Measurements from ENCODE around the gene TSEN54. TPM values are rescaled to one million over a fixed set of nuclear protein-coding genes. Genes with fewer than 3 reads are reported as not detected.

The TSEN54 gene
- total and polyA plus RNA-seq, 4 donors = 9.1 to 15.1 (median 12.3) TPM

DNA sequence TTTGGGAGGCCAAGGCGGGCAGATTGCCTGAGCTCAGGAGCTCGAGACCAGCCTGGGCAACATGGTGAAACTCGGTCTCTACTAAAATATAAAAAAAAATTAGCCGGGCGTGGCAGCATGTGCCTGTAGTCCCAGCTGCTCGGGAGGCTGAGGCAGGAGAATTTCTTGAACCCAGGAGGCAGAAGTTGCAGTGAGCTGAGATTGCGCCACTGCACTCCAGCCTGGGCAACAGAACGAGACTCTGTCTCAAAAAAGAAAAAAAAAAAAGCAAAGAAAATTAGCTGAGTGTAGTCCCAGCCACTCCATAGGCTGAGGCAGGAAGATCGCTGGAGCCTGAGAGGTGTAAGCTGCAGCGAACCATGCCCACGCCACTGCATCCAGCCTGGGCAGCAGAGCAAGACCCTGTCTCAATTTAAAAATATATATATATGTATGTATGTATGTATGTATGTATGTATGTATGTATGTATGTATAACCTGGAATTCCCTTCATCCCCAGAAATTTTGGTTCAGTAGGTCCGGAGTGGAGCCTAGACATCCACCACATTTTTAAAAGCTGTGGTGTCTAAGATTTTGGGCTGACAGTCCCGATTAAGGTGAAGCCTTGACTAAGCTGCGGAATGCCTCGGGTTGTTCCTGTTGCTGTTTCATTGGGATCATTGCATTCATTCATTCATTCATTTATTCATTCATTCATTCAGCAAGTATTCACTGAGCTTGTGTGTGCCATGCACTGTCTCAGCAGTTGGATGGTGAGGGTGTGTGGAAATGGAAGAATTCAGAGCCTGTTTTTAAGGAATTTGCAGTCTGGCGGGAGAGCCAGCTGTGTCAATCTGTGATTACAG lies 34.0 kb upstream of the TSEN54 start:
- TF ChIP-seq, protein P1, sequence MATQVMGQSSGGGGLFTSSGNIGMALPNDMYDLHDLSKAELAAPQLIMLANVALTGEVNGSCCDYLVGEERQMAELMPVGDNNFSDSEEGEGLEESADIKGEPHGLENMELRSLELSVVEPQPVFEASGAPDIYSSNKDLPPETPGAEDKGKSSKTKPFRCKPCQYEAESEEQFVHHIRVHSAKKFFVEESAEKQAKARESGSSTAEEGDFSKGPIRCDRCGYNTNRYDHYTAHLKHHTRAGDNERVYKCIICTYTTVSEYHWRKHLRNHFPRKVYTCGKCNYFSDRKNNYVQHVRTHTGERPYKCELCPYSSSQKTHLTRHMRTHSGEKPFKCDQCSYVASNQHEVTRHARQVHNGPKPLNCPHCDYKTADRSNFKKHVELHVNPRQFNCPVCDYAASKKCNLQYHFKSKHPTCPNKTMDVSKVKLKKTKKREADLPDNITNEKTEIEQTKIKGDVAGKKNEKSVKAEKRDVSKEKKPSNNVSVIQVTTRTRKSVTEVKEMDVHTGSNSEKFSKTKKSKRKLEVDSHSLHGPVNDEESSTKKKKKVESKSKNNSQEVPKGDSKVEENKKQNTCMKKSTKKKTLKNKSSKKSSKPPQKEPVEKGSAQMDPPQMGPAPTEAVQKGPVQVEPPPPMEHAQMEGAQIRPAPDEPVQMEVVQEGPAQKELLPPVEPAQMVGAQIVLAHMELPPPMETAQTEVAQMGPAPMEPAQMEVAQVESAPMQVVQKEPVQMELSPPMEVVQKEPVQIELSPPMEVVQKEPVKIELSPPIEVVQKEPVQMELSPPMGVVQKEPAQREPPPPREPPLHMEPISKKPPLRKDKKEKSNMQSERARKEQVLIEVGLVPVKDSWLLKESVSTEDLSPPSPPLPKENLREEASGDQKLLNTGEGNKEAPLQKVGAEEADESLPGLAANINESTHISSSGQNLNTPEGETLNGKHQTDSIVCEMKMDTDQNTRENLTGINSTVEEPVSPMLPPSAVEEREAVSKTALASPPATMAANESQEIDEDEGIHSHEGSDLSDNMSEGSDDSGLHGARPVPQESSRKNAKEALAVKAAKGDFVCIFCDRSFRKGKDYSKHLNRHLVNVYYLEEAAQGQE (IDR thresholded peaks at IDR 0.05) = no peak
- TF ChIP-seq JUND (IDR thresholded peaks at IDR 0.05) = no peak
- TF ChIP-seq, protein P2, sequence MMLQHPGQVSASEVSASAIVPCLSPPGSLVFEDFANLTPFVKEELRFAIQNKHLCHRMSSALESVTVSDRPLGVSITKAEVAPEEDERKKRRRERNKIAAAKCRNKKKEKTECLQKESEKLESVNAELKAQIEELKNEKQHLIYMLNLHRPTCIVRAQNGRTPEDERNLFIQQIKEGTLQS (IDR thresholded peaks at IDR 0.05) = no peak
- no peak for TF ChIP-seq EGR1 (IDR thresholded peaks at IDR 0.05; ENCODE audit: low read depth in 2 of 2)
- TF ChIP-seq, protein P3, sequence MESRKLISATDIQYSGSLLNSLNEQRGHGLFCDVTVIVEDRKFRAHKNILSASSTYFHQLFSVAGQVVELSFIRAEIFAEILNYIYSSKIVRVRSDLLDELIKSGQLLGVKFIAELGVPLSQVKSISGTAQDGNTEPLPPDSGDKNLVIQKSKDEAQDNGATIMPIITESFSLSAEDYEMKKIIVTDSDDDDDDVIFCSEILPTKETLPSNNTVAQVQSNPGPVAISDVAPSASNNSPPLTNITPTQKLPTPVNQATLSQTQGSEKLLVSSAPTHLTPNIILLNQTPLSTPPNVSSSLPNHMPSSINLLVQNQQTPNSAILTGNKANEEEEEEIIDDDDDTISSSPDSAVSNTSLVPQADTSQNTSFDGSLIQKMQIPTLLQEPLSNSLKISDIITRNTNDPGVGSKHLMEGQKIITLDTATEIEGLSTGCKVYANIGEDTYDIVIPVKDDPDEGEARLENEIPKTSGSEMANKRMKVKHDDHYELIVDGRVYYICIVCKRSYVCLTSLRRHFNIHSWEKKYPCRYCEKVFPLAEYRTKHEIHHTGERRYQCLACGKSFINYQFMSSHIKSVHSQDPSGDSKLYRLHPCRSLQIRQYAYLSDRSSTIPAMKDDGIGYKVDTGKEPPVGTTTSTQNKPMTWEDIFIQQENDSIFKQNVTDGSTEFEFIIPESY (IDR thresholded peaks at IDR 0.05) = no peak
- TF ChIP-seq, protein P4, sequence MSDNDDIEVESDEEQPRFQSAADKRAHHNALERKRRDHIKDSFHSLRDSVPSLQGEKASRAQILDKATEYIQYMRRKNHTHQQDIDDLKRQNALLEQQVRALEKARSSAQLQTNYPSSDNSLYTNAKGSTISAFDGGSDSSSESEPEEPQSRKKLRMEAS (IDR thresholded peaks at IDR 0.05) = no peak
- TF ChIP-seq FOXA1 (IDR thresholded peaks at IDR 0.05) = no peak
- TF ChIP-seq, protein P5, sequence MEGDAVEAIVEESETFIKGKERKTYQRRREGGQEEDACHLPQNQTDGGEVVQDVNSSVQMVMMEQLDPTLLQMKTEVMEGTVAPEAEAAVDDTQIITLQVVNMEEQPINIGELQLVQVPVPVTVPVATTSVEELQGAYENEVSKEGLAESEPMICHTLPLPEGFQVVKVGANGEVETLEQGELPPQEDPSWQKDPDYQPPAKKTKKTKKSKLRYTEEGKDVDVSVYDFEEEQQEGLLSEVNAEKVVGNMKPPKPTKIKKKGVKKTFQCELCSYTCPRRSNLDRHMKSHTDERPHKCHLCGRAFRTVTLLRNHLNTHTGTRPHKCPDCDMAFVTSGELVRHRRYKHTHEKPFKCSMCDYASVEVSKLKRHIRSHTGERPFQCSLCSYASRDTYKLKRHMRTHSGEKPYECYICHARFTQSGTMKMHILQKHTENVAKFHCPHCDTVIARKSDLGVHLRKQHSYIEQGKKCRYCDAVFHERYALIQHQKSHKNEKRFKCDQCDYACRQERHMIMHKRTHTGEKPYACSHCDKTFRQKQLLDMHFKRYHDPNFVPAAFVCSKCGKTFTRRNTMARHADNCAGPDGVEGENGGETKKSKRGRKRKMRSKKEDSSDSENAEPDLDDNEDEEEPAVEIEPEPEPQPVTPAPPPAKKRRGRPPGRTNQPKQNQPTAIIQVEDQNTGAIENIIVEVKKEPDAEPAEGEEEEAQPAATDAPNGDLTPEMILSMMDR (IDR thresholded peaks at IDR 0.05; ENCODE audit: low read depth, low read length, missing input control) = no peak
- TF ChIP-seq TAF1 (conservative IDR thresholded peaks at IDR 0.05) = no peak
- no peak for TF ChIP-seq SP1 (IDR thresholded peaks at IDR 0.05)
- no peak for TF ChIP-seq HNF4A (conservative IDR thresholded peaks at IDR 0.05)
- DNase-seq (ENCODE audit: low spot score) = no peak
- H3K36me3 ChIP-seq (ENCODE audit: control insufficient read depth in 4 of 4, insufficient read depth in 3 of 4, low read depth in 1 of 4, low read length in 3 of 4) = peaks cover 0 to 2% (median 0%) of the 10 kb centered on the region in 4 donors
- no peaks in the 10 kb centered on the region for H3K27me3 ChIP-seq (ENCODE audit: control insufficient read depth in 4 of 4, insufficient read depth in 4 of 4, low read length in 3 of 4)
- H3K4me1 ChIP-seq (ENCODE audit: control insufficient read depth in 4 of 4, insufficient read depth in 4 of 4, low read length in 3 of 4) = peaks cover 0 to 17% (median under 1%) of the 10 kb centered on the region in 4 donors
- WGBS = 88% methylated on average over 16 of the region's 16 CpGs
- H3K27ac ChIP-seq (ENCODE audit: low read depth in 1 of 2, low read length in 2 of 2) = no peak overlapping the region
- no peak overlapping the region for H3K9ac ChIP-seq (ENCODE audit: low read depth in 1 of 2, low read length in 2 of 2)
- H3K4me3 ChIP-seq (ENCODE audit: low read depth in 1 of 3, low read length in 3 of 3) = no peak overlapping the region
- H3K9me3 ChIP-seq (ENCODE audit: control insufficient read depth in 4 of 4, low read length in 3 of 4) = no peaks in the 10 kb centered on the region

DNA sequence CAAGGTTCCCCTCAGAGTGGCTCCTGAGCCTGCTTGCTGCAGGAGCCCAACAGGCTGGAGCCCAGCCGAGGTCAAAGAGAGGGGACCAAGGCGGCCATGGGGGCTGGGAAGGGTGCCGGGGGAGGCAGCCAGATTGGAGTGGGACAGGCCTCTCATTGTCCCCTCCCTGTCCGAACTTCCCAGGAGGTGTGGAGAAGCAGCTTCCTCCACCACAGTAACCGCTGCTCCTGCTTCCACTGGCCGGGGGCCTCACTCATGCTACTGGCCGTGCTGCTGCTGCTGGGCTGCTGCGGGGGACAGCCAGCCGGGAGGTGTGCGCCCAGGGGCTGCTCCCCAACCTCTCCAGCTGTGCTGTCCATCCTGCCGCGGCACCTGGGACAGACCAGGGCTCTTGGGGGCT lies 30.6 kb upstream of the TSEN54 start:
- Histone ChIP-seq H3K27ac (ENCODE audit: low read depth in 1 of 2, low read length in 2 of 2) (no peak overlapping the region), H3K9ac (ENCODE audit: low read depth in 1 of 2, low read length in 2 of 2) (no peak overlapping the region), H3K36me3 (ENCODE audit: control insufficient read depth in 4 of 4, insufficient read depth in 3 of 4, low read depth in 1 of 4, low read length in 3 of 4) (peaks cover 0 to 2% (median 0%) of the 10 kb centered on the region in 4 donors), H3K4me3 (ENCODE audit: low read depth in 1 of 3, low read length in 3 of 3) (no peak overlapping the region), H3K27me3 (ENCODE audit: control insufficient read depth in 4 of 4, insufficient read depth in 4 of 4, low read length in 3 of 4) (no peaks in the 10 kb centered on the region), H3K9me3 (ENCODE audit: control insufficient read depth in 4 of 4, low read length in 3 of 4) (no peaks in the 10 kb centered on the region), H3K4me1 (ENCODE audit: control insufficient read depth in 4 of 4, insufficient read depth in 4 of 4, low read length in 3 of 4) (peaks cover 0 to 25% (median 4%) of the 10 kb centered on the region in 4 donors)
- TF ChIP-seq, protein P3 (IDR thresholded peaks at IDR 0.05) = no peak
- TF ChIP-seq, protein P2 (IDR thresholded peaks at IDR 0.05) = no peak
- TF ChIP-seq, protein P4 (IDR thresholded peaks at IDR 0.05) = no peak
- no peak for TF ChIP-seq NR2F2 (IDR thresholded peaks at IDR 0.05)
- TF ChIP-seq EGR1 (IDR thresholded peaks at IDR 0.05; ENCODE audit: low read depth in 2 of 2) = no peak
- TF ChIP-seq GABPA (IDR thresholded peaks at IDR 0.05 in 1 of 2, conservative IDR thresholded peaks at IDR 0.05 in 1 of 2) = no peak
- no peak for TF ChIP-seq HNF4A (conservative IDR thresholded peaks at IDR 0.05)
- TF ChIP-seq FOXA1 (IDR thresholded peaks at IDR 0.05) = no peak
- no peak for TF ChIP-seq RAD21 (IDR thresholded peaks at IDR 0.05)
- no peak for TF ChIP-seq SP1 (IDR thresholded peaks at IDR 0.05)
- TF ChIP-seq, protein P1 (IDR thresholded peaks at IDR 0.05) = no peak
- no peak for DNase-seq (ENCODE audit: low spot score)
- WGBS = 85% methylated on average over 12 of the region's 12 CpGs
